Liver (tissue), 3 donors: ENCODE measurements around the gene ATL2.

Source experiments
- ATF3 ChIP-seq: IDR thresholded peaks from 2 replicates; pipeline ENCODE4 v1.6.1; 2016; ENCODE audit warnings: antibody characterized with exemption
- CTCF ChIP-seq: fragments of 150-350 bp; IDR thresholded peaks from 2 replicates; pipeline ENCODE4 v1.5.1; 2017; ENCODE audit warnings: improper control_type of control experiment, low read depth, low read length; ENCODE audit not compliant: missing input control
- EGR1 ChIP-seq, 2 donors: IDR thresholded peaks; 2 replicates each; pipeline ENCODE4 v1.6.1; 2016 to 2018; ENCODE audit warnings: antibody characterized with exemption in 2 of 2, low read depth in 2 of 2
- HNF4A ChIP-seq, 2 donors: conservative IDR thresholded peaks; 2 replicates each; pipeline ENCODE4 v1.6.1; 2016; ENCODE audit warnings: antibody characterized with exemption in 2 of 2, mild to moderate bottlenecking in 2 of 2
- RAD21 ChIP-seq, 2 donors: IDR thresholded peaks; 2 replicates each; pipeline ENCODE4 v1.6.1; 2016; ENCODE audit warnings: antibody characterized with exemption in 2 of 2, mild to moderate bottlenecking in 2 of 2
- TF ChIP-seq, protein P1 (sequence below): IDR thresholded peaks from 2 replicates; pipeline ENCODE4 v1.6.1; 2016; ENCODE audit warnings: antibody characterized with exemption
- donor health status: healthy.
- donor health status: healthy.

DNA sequence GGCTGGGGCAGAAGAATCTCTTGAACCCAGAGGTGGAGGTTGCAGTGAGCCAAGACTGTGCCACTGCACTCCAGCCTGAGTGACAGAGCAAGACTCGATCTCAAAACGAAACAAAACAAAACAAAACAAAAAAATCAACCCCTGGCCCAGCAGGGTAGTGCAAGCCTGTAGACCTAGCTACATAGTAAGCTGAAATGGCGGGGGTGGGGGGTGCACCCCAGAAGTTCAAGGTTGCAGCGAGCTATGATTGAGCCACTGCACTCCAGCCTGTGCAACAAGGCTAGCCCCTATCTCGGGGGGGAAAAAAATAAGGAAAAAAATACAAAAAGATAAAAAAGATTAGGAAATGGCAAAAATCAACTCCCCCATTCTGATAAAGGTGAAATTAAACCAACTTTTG, 6.4 kb downstream of the ATL2 start:
- no peak for TF ChIP-seq ATF3
- no peak for TF ChIP-seq CTCF
- no peak for TF ChIP-seq EGR1 (IDR thresholded peaks at IDR 0.05; ENCODE audit: low read depth in 2 of 2)
- TF ChIP-seq HNF4A (conservative IDR thresholded peaks at IDR 0.05) = no peak
- TF ChIP-seq RAD21 (IDR thresholded peaks at IDR 0.05) = no peak
- TF ChIP-seq, protein P1, sequence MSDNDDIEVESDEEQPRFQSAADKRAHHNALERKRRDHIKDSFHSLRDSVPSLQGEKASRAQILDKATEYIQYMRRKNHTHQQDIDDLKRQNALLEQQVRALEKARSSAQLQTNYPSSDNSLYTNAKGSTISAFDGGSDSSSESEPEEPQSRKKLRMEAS = no peak
